Activated CD8-positive, alpha-beta memory T cell treated with anti-CD3 and anti-CD28 coated beads for 24 hours (primary cell): ENCODE data around the gene PTGFRN.
A peak's percentile ranks its signal among the peaks of the same experiment; 100 is the strongest.
"Not testable (repeated sequence)": the region's sequence is repeated elsewhere in the genome, so short reads cannot be mapped to it uniquely, and the experiment has no call there.

Experiments used
- DNase-seq: peaks from one replicate; pipeline ENCODE4 v3.0.0-alpha.2; 2020

The PTGFRN gene

DNA sequence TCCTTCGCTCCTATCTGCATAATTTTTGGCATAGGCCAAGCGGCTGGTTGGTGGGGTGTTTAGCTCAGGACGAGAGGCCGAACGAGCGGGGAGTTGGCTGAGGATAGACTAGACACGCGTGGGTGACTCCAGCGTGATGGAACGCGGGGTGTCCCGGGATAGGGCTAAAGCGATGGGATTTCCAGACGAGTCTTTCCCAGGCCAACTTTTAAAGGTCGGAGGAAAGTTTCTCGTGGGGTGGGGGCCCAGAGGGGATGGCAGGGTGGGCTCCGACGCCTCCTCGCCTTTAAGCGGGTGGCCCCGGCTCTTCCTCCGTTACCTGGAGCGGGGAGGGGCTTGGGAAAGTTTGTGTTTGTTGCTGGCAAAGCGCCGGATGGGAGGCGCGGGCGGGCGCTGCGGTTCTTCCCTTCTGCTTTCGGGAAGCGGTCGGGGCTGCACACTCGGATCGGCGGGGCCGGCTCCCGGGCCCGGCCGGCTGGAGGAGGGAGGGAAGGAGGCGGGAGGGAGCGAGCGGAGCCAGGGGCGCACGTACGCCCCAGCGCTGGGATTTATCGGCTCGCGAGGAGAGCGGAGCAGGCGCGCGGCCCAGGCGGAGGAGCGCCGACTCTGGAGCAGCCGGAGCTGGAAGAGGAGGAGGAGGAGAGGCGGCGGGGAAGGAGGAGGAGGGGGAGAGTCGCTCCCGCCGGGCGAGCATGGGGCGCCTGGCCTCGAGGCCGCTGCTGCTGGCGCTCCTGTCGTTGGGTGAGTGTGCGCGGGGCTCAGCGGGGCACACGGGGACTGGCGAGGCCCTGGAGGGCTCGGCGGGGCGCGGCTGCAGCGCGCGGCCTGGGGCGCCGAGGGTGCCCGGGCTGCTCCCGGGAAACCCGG is at the start of gene PTGFRN:
Gene PTGFRN, plus strand, starts transcription at position 405 of the 867 bp plus-strand sequence. Its CDS starts 288 bp downstream, at position 693.
- peak; percentile 75 for DNase-seq

DNA sequence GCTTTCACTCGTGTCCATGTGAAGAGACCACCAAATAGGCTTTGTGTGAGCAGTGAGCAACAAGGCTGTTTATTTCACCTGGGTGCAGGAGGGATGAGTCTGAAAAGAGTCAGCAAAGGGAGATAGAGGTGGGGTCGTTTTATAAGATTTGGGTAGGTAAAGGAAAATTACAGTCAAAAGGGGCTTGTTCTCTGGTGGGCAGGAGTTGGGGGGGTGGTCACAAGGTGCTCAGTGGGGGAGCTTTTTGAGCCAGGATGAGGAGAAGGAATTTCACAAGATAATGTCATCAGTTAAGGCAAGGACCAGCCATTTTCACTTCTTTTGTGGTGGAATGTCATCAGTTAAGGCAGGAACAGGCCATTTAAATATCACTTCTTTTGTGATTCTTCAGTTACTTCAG is 49.5 kb upstream of the PTGFRN start:
- DNase-seq: not testable (repeated sequence)

DNA sequence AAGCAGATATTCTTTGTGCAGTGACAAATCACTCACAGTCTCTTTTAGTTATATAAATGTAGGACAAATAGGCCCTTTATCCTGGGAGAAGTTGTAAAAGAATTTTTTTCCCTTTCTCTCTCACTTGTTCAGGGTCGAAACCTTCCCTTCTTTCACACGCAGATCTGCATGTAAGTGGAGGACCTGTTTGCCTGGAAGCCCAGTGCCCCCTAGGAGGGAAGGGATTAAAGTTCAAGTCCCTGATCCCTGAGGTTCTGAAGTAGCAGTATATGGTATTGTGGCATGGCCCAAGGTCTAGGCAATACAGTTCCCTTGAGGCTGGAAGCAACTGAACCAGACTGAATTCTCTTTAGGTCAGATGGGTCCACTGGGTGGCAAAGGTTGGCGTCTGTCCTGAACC is 48.6 kb upstream of the PTGFRN start:
- no peak for DNase-seq

GRCh38 chr1:116863031-116863430 is 46.7 kb upstream of the PTGFRN start:
- DNase-seq: not testable (repeated sequence)

- DNase-seq: not testable (repeated sequence)
These were observed 43.2 kb upstream of the PTGFRN start for GRCh38 chr1:116866478-116866877.

DNA sequence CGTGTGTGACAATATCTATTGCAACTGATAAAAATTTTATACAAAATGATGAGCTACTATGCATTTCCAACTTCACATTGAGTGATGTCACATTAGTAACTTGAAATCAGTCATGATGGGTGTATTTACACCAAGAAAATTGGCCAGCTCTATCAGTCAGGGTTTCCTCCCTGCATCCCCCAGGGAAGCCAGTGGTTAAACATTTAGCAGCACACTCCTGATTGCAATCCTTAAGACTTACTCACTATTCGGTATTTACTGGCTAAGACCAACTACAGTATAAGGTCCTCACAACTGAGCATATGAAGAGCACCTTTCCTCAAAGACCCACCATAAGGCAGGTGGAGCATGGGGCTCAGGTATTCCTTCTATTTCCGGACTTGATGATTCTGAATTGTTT is 41.3 kb upstream of the PTGFRN start:
- no peak for DNase-seq

GRCh38 chr1:116869611-116870010 is 40.1 kb upstream of the PTGFRN start:
- no peak for DNase-seq

DNA sequence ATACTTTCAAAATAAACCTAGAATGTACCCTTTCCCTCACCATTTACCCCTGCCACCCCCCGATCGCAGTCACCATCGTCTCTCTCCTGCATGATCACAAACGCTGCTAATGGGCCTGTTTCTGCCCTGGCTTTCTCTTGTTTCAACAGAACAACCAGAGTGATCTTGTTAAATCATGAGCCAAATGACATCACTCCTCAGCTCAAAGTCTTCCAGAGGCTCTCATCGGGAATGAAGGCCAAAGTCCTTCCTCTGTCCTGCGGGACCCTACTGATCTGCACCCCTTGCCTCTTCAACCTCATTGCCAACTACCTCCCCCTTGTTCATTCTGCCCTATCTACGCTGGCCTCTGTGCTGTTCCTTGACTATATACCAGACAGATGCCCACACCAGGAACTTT is 39.4 kb upstream of the PTGFRN start:
- DNase-seq: no peak

DNA sequence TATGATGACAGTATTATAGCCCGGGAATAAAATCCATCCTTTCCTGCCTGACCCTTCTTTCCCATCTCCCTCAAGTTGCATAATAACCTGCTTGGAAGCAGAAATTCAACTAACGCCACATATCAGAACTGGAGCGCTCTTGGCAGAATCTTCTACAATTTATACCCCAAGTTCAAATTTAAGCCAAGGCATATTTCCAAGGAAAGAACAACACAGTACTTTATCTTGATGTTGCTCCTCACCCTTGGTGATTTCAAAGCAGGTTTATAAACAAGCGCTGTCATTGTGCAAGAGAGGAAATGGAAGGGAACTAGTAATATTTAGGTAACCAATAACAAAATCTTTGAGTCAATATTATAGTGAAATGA is 38.0 kb upstream of the PTGFRN start:
- no peak for DNase-seq

DNA sequence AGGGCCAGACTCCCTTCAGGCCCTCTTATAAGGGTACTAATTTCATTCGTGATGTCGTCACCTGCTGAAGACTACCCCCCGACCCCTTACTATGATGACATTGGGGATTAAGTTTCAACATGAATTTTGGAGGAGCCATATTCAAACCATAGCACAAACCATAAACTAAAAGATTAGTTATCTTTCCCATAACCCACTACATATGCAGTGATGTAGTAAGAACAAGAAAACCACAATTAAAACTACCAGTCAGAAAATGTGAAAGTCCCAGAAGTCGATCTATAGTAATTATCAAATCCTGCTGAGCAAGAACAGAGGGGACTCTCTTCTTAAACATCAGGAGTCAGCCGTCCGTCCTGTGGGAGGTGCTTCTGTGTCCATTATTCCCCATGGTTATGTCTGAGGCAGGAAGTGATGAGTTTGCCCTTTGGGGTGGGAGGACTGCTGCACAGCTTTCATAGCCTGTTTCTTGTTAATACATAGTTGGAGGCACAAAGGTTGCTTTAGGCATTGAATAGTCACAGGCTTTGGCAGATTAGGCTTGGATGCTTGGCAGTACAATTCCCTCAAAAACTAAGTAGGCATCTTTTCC is 35.9 kb upstream of the PTGFRN start:
- no peak for DNase-seq

GRCh38 chr1:116874733-116875249 is 34.9 kb upstream of the PTGFRN start:
- no peak for DNase-seq

DNA sequence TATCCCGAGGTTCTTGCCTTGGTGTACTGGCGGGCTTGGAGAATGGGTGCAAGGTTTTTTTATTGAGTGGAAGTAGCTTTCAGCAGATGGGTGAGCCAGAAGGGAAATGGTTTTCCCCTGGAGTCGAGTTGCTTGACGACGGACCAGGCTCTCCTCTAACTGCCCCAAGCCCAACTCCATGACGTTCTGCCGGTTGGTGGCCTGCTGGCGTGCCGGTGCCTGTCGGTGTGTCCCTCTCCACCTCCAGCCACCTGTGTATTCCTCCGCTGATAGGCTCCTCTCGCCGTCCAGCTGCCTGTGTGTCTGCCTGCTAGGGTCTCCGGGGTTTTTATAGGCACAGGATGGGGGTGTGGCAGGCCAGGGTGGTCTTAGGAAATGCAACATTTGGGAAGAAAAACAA is 34.3 kb upstream of the PTGFRN start:
- DNase-seq: no peak

DNA sequence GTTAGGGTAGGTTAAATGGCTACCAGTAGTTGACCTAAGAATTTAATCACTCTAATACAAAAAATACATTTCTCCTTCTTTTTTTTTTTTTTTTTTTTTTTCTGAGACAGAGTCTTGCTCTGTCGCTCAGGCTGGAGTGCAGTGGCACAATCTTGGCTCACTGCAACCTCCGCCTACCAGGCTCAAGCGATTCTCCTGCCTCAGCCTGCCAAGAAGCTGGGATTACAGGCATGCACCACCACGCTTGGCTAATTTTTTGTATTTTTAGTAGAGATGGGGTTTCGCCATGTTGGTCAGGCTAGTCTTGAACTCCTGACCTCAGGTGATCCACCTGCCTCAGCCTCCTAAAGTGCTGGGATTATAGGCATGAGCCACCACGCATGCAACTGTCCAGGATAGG is 33.8 kb upstream of the PTGFRN start:
- DNase-seq: not testable (repeated sequence)

DNA sequence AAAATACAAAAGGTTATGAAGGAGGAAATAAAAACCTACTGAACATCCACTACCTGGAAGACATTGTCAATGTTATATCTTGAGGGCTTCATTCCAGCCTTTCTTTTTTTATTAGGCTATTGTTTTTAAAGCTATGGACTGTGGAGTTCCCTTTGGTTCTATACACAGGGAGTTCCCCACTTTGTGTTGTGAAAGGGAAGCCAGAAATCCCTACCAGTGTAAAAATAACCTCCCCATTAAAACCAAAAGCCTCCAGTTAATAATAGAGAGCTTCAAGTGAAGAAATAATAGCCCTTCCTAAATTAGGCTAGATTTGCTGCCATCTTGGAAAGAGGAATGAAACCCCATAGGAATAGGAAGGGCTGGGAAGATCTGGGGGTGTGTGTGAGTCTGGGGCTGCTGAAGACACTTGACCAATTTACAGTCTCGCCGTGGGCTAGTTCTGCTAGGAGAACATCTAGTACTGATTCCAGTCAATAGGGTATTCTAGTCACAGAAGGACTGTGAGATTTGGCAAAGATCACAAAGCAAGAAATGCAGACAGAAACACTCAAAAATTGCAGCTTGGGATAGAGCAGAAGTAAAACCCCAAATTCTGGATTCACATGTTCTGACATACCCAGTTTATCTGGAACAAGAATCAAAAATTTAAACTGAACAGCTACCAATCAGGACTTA is 32.4 kb upstream of the PTGFRN start:
- DNase-seq: no peak

GRCh38 chr1:116878804-116879477 is 30.8 kb upstream of the PTGFRN start:
- DNase-seq: no peak

DNA sequence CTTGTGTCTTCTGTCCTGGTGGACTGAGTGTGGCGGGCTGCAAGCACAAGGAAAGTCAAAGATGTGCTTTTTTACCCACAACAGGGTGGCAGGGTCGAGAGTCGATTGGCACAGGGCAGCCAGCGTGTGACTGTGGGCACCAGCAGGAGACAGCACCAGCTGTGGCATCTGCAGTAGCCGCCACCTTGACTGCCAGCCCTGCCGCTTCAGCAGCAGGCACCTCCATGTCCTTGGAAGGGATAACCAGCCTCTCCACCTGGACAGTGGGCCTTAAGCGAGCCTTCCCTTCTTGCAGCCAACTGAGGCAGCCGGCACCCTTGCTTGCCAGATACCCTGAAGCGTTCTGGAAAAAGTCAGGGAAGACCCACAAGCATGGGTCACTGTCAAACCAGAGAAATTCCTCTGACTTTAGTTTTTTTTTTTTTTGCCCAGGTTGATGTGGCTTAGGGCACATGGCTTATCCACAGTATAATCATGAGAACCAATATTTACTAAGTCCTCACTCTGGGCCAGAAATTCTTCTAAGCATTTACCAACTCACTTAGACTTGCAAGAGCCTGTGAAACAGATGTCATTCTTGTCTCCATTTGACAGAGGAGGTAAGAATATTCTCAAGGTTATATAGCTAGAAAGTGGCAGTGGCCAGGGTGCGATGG is 30.1 kb upstream of the PTGFRN start:
- no peak for DNase-seq

DNA sequence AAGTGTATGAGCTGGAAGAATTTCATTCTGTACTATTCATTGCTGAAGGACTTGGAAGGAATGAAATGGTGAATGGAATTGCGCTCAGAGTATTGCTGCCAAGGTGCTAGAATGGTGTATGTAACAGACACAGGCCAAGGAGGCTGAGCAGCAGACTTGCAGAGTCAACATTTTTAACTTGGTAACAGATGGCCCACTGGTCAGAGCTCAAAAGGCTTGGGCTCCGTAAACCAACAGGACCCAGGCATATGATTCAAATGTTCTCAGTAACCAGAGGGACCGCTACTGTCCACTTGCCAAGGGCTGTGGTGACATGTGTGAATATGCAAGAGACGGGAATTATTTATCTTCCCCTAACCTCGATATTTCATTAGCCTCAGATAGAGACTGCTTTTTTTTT is 28.8 kb upstream of the PTGFRN start:
- no peak for DNase-seq

DNA sequence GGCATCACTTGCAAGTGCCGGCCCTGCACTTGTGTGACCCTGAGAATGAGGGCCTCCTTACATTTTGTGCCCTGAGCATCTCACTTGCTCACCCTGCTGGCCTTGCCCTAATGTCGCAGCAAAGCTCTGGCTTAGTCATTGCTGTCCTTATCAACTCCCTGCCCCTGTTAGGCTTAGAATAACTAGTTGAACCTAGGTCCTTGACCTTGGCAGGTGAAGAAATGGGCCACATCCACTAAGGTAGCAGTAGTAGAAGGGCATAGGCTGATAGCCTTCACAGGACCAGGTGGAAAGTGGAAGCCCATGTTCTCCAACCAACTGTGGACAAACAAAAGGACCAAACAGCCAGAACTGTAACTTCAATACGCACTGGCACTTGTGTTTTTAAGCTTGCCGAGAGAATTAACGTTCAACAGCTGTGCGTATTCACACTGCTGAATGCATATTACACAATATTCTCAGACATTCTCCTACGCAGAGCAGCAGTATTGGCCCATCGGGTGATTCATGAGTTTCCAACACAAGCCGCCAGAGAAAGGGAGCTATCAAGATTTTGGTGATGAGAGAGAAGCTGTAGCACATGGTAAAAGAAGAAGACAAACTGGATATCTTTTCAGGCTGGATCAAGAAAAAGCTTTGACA is 27.7 kb upstream of the PTGFRN start:
- peak; percentile 62 for DNase-seq

GRCh38 chr1:116882866-116883265 is 26.9 kb upstream of the PTGFRN start:
- DNase-seq: no peak

- DNase-seq: no peak
These were observed 23.3 kb upstream of the PTGFRN start for GRCh38 chr1:116886291-116886878.

DNA sequence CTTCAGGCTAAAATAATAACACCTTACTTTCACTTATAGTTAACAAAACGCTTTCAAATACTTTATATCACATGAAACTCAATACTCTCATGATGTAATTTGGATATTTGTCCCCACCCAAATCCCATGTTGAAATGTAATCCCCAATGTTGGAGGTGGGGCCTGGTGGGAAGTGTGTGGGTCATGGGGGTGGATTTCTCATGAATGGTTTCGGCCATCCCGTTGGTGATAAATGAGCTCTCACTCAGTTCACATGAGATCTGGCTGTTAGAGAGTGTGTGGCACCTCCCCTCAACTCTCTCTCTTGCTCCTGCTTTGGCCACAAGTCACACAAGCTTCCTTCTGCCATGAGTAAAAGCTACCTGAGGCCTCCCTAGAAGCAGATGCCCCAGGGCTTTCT is 22.5 kb upstream of the PTGFRN start:
- DNase-seq: no peak

GRCh38 chr1:116889380-116889779 is 20.3 kb upstream of the PTGFRN start:
- no peak for DNase-seq
